Cardiac muscle cell (in vitro differentiated cells and primary cell): ENCODE measurements around the gene SIGLEC9. TPM values are rescaled to one million over a fixed set of nuclear protein-coding genes. Genes with fewer than 3 reads are reported as not detected.
A peak's percentile ranks its signal among the peaks of the same experiment; 100 is the strongest.

Experiments used
- DNase-seq, 2 donors: peaks; one replicate each; pipeline versions ENCODE4 v3.0.0 to v3.0.0-alpha.2; 2010 to 2017; ENCODE audit warnings: low read depth in 1 of 2, low spot score in 1 of 2
- H3K27ac ChIP-seq: fragments of 200-600 bp; sonication (generic); 2 replicates; pipeline ENCODE4 v1.5.1; 2016
- H3K27me3 ChIP-seq: fragments of 200-600 bp; sonication (generic); 2 replicates; pipeline ENCODE4 v1.6.0; 2016; ENCODE audit warnings: control low read depth
- H3K36me3 ChIP-seq: fragments of 200-600 bp; sonication (generic); 2 replicates; pipeline ENCODE4 v1.5.1; 2016; ENCODE audit warnings: control low read depth
- H3K4me1 ChIP-seq: fragments of 200-600 bp; sonication (generic); 2 replicates; pipeline ENCODE4 v1.8.1; 2017; ENCODE audit warnings: low read depth, mild to moderate bottlenecking, mixed run types
- H3K4me3 ChIP-seq: fragments of 200-600 bp; sonication (generic); 2 replicates; pipeline ENCODE4 v1.5.1; 2016; ENCODE audit warnings: mild to moderate bottlenecking
- H3K9me3 ChIP-seq: fragments of 200-600 bp; sonication (generic); 2 replicates; pipeline ENCODE4 v1.5.1; 2017; ENCODE audit warnings: low read depth, mild to moderate bottlenecking, control low read depth
- polyA plus RNA-seq: library from polyadenylated mRNA; unstranded; fragments of >200 nt; fragmentation: Nextera tagmentation; extraction: Ambion mirVana; gene quantifications from 2 replicates; pipeline ENCODE4 v1.2.1, GENCODE V29; 2016
- total RNA-seq: library from RNA; depleted of rRNA; stranded (reverse); fragments of >200 nt; gene quantifications from 2 replicates; pipeline ENCODE4 v1.2.3, GENCODE V29; 2016
- TF ChIP-seq, protein P1 (sequence below): IDR thresholded peaks from 2 replicates; pipeline ENCODE4 v1.5.1; 2012; ENCODE audit warnings: low read depth, mild to moderate bottlenecking, low read length

Gene SIGLEC9
- total and polyA plus RNA-seq, 2 experiments from 2014 or later = not detected

DNA sequence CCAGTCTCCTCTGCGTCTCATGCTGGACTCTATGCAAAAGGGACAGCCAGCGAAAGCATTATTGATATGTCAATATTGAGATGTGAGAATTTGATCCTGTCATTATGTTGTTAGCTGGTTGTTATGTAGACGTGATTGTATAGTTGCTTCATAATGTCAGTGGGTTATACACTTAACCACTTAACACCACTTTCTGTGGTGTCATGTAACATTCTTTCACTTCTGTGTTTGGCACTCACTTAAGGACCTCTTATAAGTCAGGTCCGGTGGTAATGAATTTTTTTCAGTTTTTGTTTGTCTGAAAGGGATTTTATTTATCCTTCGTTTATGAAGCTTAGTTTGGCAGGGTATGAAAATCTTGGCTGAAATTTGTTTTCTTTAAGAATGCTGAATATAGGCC lies 10.3 kb downstream of the SIGLEC9 start:
- H3K36me3 ChIP-seq = no peaks in the 10 kb centered on the region
- no peak overlapping the region for H3K4me3 ChIP-seq
- DNase-seq = no peak
- H3K9me3 ChIP-seq = no peaks in the 10 kb centered on the region
- H3K4me1 ChIP-seq = no peaks in the 10 kb centered on the region
- TF ChIP-seq, protein P1, sequence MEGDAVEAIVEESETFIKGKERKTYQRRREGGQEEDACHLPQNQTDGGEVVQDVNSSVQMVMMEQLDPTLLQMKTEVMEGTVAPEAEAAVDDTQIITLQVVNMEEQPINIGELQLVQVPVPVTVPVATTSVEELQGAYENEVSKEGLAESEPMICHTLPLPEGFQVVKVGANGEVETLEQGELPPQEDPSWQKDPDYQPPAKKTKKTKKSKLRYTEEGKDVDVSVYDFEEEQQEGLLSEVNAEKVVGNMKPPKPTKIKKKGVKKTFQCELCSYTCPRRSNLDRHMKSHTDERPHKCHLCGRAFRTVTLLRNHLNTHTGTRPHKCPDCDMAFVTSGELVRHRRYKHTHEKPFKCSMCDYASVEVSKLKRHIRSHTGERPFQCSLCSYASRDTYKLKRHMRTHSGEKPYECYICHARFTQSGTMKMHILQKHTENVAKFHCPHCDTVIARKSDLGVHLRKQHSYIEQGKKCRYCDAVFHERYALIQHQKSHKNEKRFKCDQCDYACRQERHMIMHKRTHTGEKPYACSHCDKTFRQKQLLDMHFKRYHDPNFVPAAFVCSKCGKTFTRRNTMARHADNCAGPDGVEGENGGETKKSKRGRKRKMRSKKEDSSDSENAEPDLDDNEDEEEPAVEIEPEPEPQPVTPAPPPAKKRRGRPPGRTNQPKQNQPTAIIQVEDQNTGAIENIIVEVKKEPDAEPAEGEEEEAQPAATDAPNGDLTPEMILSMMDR = no peak
- no peaks in the 10 kb centered on the region for H3K27me3 ChIP-seq
- no peak overlapping the region for H3K27ac ChIP-seq

DNA sequence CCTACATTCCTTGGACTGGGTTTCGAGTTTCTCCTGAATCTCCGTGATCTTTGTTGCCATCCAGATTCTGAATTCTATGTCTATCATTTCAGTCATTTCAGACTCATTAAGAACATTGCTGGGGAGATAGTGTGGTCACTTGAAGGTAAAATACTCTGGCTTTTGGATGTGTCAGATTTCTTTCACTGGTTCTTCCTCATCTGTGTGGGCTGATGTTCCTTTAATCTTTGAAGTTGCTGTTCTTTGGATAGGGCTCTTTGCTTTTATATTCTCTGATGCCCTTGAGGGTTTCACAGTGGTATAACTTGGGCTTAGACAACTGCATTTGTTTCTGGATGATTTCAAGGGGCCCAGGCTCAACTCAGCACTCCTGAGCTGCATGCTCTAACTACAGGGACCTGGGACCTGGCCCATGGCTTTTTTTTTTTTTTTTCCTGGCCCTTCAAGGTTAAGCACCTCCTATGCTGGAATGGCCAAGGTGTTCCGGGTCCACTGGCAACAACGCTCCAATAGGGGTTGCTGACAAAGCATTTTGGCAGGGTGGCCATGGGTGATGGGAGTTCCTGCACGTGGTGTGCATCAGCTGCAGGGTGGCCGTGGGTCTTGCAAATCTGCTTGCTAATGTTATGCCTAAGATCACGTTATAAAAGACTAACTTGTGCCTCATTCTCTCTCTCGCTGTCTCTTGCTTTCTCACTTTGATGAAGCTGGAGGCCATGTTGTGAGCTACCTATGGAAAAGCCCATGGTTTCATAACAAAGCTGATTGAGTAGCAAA lies 11.5 kb downstream of the SIGLEC9 start:
- TF ChIP-seq, protein P1 = no peak
- Histone ChIP-seq H3K9me3 (no peaks in the 10 kb centered on the region), H3K36me3 (no peaks in the 10 kb centered on the region), H3K4me3 (no peak overlapping the region), H3K4me1 (no peaks in the 10 kb centered on the region), H3K27ac (no peak overlapping the region), H3K27me3 (no peaks in the 10 kb centered on the region)
- DNase-seq = no peak

DNA sequence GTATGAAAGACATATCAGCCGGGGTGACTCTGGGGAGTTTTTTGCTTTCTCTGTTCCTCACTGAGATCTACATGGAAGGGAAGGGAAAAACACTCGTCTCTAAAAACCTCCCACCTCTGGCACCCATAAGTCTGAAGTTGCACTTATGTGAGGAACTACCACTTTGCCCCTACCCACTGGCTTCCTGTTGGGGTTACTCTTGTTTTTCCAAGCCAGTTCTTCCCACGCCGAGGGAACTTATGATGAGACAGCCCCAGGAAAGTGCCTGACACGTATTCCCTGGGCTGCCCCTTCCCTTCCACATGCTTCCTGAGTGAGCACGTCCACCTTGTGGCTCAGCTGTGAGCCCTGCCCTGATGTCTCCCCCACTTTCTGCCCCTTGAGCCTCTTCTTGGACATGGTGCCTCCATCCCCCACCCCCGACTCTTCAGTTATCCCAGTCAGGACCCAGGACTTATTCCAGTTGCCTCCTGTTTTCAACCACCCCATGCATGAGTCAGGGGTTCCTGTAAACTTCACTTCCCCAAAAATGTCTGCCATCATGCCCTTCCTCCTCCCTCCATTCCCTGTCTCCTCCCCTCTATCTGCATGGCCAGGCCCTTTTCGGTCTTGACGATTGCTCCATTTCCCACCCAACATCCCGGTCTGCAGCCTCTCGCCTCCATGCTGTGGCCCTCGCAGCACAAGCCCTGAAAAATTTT lies 12.3 kb downstream of the SIGLEC9 start:
- Histone ChIP-seq H3K27ac (no peak overlapping the region), H3K27me3 (no peaks in the 10 kb centered on the region), H3K9me3 (no peaks in the 10 kb centered on the region), H3K4me3 (no peak overlapping the region), H3K36me3 (no peaks in the 10 kb centered on the region), H3K4me1 (no peaks in the 10 kb centered on the region)
- DNase-seq = peak in 1 of 2 donors; percentile 55
- TF ChIP-seq, protein P1 = no peak

DNA sequence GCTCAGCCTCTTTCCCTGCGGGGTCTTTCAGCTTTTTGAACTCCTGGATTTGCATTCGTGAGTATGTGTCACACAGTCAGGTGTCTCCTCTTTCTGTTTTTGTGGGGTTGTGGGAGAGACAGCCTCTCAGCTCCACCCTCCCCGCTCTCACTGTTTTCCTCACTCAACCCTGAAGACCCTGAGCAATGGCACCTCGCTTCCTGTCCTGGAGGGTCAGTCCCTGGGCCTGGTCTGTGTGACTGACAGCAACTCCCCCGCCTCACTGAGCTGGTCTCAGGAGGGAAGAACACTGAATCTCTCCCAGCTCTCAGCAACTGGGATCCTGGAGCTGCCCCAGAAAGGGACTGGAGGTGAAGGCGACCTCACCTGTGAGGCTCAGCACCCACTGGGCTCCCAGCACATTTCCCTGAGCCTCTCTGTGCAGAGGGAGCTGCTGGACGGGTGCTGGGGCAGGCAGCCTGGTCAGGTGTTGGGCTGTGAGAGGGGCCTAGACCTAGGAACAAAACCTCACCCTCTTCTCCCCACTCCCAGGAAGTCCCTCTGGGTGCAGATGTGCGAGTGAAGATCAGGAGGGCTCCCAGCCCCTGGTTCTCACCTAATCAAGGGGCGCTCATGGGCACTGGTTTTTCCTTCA lies 13.2 kb downstream of the SIGLEC9 start:
- TF ChIP-seq, protein P1 = no peak
- Histone ChIP-seq H3K36me3 (no peaks in the 10 kb centered on the region), H3K27ac (no peak overlapping the region), H3K4me1 (no peaks in the 10 kb centered on the region), H3K9me3 (no peaks in the 10 kb centered on the region), H3K4me3 (no peak overlapping the region), H3K27me3 (no peaks in the 10 kb centered on the region)
- no peak for DNase-seq

DNA sequence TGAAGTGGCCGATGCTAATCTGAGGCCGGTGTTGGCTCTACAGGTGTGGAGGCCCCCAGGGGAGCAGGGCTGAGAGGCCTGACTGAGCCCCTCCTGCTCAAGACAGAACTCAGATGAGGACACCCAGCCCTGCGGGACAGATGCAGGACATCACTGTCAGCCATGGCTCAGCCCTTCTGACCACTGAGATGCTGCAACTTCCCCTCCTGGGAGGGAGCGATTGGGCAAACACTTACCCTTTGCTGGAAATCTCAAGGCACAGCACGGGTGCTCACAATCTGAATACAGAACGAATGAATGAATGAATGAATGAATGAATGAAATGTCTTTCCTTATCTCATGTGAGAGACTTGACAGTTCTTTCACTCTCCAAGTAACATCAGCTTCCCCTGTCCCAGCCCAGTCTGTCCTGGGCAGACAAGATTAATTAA lies 13.9 kb downstream of the SIGLEC9 start:
- peak in 1 of 2 donors; percentile 84 for DNase-seq
- no peaks in the 10 kb centered on the region for H3K9me3 ChIP-seq
- H3K4me3 ChIP-seq = no peak overlapping the region
- H3K27ac ChIP-seq = no peak overlapping the region
- H3K36me3 ChIP-seq = no peaks in the 10 kb centered on the region
- H3K27me3 ChIP-seq = no peaks in the 10 kb centered on the region
- no peaks in the 10 kb centered on the region for H3K4me1 ChIP-seq
- TF ChIP-seq, protein P1 = no peak
